ENCODE results near the gene CREB1. TPM values are rescaled to one million over a fixed set of nuclear protein-coding genes. Genes with fewer than 3 reads are reported as not detected.

Gene CREB1
- polyA plus RNA-seq, 1 of the 3 experiments (the other 2 are of a cell fraction) = 14.5 TPM

DNA sequence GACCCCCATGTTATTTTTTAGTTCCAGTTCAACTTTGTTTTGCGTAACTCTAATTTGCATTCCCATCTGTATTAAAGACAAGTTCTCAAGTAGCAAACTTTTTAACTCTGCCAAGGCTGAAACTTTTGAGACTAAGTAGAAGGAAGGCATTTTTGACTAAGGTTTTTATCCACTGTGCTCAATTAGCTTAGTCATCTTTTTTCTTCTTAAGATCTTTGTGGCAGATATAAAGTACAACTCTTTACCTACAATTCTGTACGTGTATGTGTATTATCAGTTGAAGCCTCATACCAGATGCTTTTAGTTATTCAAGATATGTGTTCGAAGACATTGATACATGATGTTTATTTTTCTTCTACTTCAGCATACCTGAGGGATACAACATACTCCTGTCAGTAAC is 41.6 kb downstream of the CREB1 start:
- Histone ChIP-seq H3K36me3 (replicated peaks in 1 of 2; ENCODE audit: control insufficient read depth in 1 of 2, insufficient read depth in 2 of 2, low read length in 1 of 2) (peaks cover 66 to 80% of the 10 kb centered on the region in 2 experiments), H3K4me3 (ENCODE audit: low read depth in 2 of 2, low read length in 1 of 2) (no peak overlapping the region), H3K79me2 (ENCODE audit: insufficient read depth) (peaks cover 13% of the 10 kb centered on the region; the same call in 1 of the 2 replicates), H3K9ac (no peak overlapping the region; the same call in 1 of the 2 replicates), H3K4me2 (no peak overlapping the region), H3K9me2 (no peaks in the 10 kb centered on the region), H3F3A (replicated peaks; ENCODE audit: insufficient read depth) (peaks cover 6% of the 10 kb centered on the region), H3K4me1 (ENCODE audit: control insufficient read depth in 1 of 2, insufficient read depth in 2 of 2, low read depth in 1 of 2, low read length in 1 of 2) (no peaks in the 10 kb centered on the region), H2AFZ (ENCODE audit: low read depth) (no peak overlapping the region), H3K9me3 (no peaks in the 10 kb centered on the region), H3K27ac (ENCODE audit: low read depth in 2 of 2, low read length in 1 of 2) (peak overlapping the region in 1 of 2 experiments; percentile 40; a peak in 1 of 4 replicates), H3K27me3 (ENCODE audit: insufficient read depth) (no peaks in the 10 kb centered on the region), H4K20me1 (ENCODE audit: insufficient read depth) (no peaks in the 10 kb centered on the region)
- DNase-seq = no peak
- TF ChIP-seq RAD21 (IDR thresholded peaks at IDR 0.05; ENCODE audit: low read length) (no peak), RCOR1 (IDR thresholded peaks at IDR 0.05; ENCODE audit: low read length) (no peak)
- 73% methylated on average over 3 of the region's 3 CpGs for WGBS (ENCODE audit: low lambda C conversion rate)
- POLR2A ChIA-PET = no interaction called here
- CTCF ChIA-PET = no interaction called here

DNA sequence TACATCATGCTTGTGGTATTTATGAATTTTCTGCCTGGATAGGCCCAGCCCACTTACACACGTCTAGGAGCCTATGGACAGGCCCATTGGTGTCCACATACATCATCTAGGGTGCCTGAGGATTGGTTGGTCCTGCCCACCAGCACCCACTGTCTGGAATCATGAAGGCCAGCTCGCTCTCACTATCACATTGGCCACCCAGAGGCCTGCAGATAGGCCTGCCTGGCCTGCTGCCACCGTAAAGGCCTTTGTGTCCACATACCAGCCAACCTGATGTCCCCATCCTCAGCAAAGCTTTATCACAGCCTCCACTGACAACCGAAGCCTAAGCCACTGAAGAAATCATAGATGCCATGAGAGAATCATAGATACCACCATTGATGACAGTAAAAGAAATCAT is 55.2 kb downstream of the CREB1 start:
- no peaks in the 10 kb centered on the region for H4K20me1 ChIP-seq (ENCODE audit: insufficient read depth)

More for the DNA sequence above, 55.2 kb downstream of the CREB1 start:
- POLR2A ChIA-PET = no interaction called here
- Histone ChIP-seq H3K36me3 (replicated peaks in 1 of 2; ENCODE audit: control insufficient read depth in 1 of 2, insufficient read depth in 2 of 2, low read length in 1 of 2) (peaks cover 61 to 83% of the 10 kb centered on the region in 2 experiments), H2AFZ (ENCODE audit: low read depth) (no peak overlapping the region), H3K9ac (no peak overlapping the region), H3K9me3 (no peaks in the 10 kb centered on the region), H3K4me1 (ENCODE audit: control insufficient read depth in 1 of 2, insufficient read depth in 2 of 2, low read depth in 1 of 2, low read length in 1 of 2) (no peaks in the 10 kb centered on the region; a peak in 1 of 4 replicates), H3K27ac (ENCODE audit: low read depth in 2 of 2, low read length in 1 of 2) (no peak overlapping the region), H3F3A (replicated peaks; ENCODE audit: insufficient read depth) (peaks cover 4% of the 10 kb centered on the region), H3K27me3 (ENCODE audit: insufficient read depth) (no peaks in the 10 kb centered on the region), H3K9me2 (no peaks in the 10 kb centered on the region), H3K79me2 (ENCODE audit: insufficient read depth) (0 out of 2 replicates have a peak, but pooled peaks cover 12% of the 10 kb centered on the region), H3K4me3 (ENCODE audit: low read depth in 2 of 2, low read length in 1 of 2) (no peak overlapping the region), H3K4me2 (no peak overlapping the region)
- no peak for DNase-seq
- TF ChIP-seq JUND (IDR thresholded peaks at IDR 0.05) (no peak), SMC3 (IDR thresholded peaks at IDR 0.05; ENCODE audit: low read depth, low read length) (no peak), RXRA (IDR thresholded peaks at IDR 0.05; ENCODE audit: borderline replicate concordance, low read depth) (no peak), CHD2 (IDR thresholded peaks at IDR 0.05; ENCODE audit: low read length, partially characterized antibody) (no peak), RAD21 (IDR thresholded peaks at IDR 0.05; ENCODE audit: low read length) (no peak), NFIC (IDR thresholded peaks at IDR 0.05; ENCODE audit: borderline replicate concordance) (no peak), MEF2A (IDR thresholded peaks at IDR 0.05; ENCODE audit: borderline replicate concordance, low read depth) (no peak), EZH2phosphoT487 (IDR thresholded peaks at IDR 0.05; ENCODE audit: borderline replicate concordance, low read depth) (no peak), NRF1 (IDR thresholded peaks at IDR 0.05; ENCODE audit: low read depth, low read length) (no peak), YY1 (IDR thresholded peaks at IDR 0.05; ENCODE audit: low read depth) (no peak), EP300 (IDR thresholded peaks at IDR 0.05; ENCODE audit: borderline replicate concordance in 1 of 2, low read depth in 1 of 2, low read length in 1 of 2) (no peak), TAF1 (IDR thresholded peaks at IDR 0.05; ENCODE audit: borderline replicate concordance, low read depth, low read length) (no peak), RFX5 (IDR thresholded peaks at IDR 0.05; ENCODE audit: low read length) (no peak), GABPA (IDR thresholded peaks at IDR 0.05; ENCODE audit: low read depth) (no peak)
- TF ChIP-seq, protein P1, sequence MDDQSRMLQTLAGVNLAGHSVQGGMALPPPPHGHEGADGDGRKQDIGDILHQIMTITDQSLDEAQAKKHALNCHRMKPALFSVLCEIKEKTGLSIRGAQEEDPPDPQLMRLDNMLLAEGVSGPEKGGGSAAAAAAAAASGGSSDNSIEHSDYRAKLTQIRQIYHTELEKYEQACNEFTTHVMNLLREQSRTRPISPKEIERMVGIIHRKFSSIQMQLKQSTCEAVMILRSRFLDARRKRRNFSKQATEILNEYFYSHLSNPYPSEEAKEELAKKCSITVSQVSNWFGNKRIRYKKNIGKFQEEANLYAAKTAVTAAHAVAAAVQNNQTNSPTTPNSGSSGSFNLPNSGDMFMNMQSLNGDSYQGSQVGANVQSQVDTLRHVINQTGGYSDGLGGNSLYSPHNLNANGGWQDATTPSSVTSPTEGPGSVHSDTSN (IDR thresholded peaks at IDR 0.05) = no peak
- TF ChIP-seq, protein P2, sequence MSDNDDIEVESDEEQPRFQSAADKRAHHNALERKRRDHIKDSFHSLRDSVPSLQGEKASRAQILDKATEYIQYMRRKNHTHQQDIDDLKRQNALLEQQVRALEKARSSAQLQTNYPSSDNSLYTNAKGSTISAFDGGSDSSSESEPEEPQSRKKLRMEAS (IDR thresholded peaks at IDR 0.05; ENCODE audit: low read depth) = no peak
- TF ChIP-seq, protein P3, sequence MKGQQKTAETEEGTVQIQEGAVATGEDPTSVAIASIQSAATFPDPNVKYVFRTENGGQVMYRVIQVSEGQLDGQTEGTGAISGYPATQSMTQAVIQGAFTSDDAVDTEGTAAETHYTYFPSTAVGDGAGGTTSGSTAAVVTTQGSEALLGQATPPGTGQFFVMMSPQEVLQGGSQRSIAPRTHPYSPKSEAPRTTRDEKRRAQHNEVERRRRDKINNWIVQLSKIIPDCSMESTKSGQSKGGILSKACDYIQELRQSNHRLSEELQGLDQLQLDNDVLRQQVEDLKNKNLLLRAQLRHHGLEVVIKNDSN (IDR thresholded peaks at IDR 0.05; ENCODE audit: borderline replicate concordance, low read depth) = no peak
- TF ChIP-seq, protein P4, sequence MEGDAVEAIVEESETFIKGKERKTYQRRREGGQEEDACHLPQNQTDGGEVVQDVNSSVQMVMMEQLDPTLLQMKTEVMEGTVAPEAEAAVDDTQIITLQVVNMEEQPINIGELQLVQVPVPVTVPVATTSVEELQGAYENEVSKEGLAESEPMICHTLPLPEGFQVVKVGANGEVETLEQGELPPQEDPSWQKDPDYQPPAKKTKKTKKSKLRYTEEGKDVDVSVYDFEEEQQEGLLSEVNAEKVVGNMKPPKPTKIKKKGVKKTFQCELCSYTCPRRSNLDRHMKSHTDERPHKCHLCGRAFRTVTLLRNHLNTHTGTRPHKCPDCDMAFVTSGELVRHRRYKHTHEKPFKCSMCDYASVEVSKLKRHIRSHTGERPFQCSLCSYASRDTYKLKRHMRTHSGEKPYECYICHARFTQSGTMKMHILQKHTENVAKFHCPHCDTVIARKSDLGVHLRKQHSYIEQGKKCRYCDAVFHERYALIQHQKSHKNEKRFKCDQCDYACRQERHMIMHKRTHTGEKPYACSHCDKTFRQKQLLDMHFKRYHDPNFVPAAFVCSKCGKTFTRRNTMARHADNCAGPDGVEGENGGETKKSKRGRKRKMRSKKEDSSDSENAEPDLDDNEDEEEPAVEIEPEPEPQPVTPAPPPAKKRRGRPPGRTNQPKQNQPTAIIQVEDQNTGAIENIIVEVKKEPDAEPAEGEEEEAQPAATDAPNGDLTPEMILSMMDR (IDR thresholded peaks at IDR 0.05) = no peak
- TF ChIP-seq, protein P5, sequence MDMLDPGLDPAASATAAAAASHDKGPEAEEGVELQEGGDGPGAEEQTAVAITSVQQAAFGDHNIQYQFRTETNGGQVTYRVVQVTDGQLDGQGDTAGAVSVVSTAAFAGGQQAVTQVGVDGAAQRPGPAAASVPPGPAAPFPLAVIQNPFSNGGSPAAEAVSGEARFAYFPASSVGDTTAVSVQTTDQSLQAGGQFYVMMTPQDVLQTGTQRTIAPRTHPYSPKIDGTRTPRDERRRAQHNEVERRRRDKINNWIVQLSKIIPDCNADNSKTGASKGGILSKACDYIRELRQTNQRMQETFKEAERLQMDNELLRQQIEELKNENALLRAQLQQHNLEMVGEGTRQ (IDR thresholded peaks at IDR 0.05; ENCODE audit: borderline replicate concordance, low read depth, low read length) = no peak
- 96% methylated on average over 4 of the region's 4 CpGs for WGBS (ENCODE audit: low lambda C conversion rate)
- CTCF ChIA-PET = no interaction called here

Measured in SK-N-SH (cell line).